ENCODE data around the gene SEPSECS. TPM values are rescaled to one million over a fixed set of nuclear protein-coding genes. Genes with fewer than 3 reads are reported as not detected.

The SEPSECS gene
- total RNA-seq, 1 donor from 2014 or later, result 8.7 TPM

DNA sequence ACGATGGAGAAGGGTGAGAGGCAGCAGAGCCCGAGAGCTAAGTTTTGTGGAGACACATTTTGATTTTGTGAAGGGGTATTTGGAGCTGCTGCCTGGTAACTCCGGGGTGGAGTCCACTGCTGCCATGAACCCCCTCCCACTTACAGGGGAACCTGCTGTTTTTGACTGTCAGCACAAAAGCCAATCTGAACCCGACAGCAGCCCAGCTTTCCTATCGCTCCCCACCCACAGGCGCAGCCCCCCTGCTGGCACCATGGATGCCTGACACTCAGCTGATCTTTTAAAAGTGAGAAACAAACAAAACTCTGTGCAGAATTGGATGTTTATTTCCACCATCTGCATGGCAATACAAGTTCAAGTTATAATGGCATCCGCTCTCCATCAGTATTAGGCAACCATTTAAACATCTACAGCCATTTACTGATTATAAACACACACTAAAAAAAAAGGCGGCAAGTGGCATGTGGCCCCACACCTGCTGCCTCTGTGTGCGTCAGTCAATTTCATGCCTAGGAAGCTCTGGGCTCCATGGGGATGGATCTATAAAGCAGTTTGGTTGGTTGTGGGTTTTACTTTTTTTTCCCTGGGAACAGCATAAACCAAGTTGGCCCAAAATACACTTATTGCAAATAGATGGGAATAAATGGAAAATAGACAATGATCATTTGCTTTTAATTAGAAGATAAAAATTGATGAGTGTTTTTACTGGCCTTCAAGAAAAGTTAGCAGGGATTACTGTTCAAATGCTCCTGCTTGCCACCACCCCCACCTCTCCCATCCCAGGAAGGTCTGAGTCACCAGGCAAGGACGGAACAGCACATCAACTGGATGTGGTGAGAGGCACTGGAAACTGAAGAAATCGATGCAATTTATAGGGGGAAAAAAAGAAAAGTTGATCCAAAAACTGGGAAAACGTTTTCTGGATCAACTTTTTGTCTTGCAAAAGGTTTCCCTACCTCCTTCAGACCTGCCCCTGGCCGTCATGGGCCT lies 46.0 kb downstream of the SEPSECS start:
- Mint-ChIP-seq H3K9me3 (no peaks in the 10 kb centered on the region), H3K27ac (no peak overlapping the region), H3K4me1 (ENCODE audit: unreplicated experiment) (no peaks in the 10 kb centered on the region), H3K4me3 (no peak overlapping the region), H3K36me3 (no peaks in the 10 kb centered on the region), H3K27me3 (peaks cover 3% of the 10 kb centered on the region)
- TF ChIP-seq, protein P1, sequence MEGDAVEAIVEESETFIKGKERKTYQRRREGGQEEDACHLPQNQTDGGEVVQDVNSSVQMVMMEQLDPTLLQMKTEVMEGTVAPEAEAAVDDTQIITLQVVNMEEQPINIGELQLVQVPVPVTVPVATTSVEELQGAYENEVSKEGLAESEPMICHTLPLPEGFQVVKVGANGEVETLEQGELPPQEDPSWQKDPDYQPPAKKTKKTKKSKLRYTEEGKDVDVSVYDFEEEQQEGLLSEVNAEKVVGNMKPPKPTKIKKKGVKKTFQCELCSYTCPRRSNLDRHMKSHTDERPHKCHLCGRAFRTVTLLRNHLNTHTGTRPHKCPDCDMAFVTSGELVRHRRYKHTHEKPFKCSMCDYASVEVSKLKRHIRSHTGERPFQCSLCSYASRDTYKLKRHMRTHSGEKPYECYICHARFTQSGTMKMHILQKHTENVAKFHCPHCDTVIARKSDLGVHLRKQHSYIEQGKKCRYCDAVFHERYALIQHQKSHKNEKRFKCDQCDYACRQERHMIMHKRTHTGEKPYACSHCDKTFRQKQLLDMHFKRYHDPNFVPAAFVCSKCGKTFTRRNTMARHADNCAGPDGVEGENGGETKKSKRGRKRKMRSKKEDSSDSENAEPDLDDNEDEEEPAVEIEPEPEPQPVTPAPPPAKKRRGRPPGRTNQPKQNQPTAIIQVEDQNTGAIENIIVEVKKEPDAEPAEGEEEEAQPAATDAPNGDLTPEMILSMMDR (conservative IDR thresholded peaks at IDR 0.05), result no peak
- DNase-seq (ENCODE audit: extremely low spot score, unreplicated experiment), result no peak

DNA sequence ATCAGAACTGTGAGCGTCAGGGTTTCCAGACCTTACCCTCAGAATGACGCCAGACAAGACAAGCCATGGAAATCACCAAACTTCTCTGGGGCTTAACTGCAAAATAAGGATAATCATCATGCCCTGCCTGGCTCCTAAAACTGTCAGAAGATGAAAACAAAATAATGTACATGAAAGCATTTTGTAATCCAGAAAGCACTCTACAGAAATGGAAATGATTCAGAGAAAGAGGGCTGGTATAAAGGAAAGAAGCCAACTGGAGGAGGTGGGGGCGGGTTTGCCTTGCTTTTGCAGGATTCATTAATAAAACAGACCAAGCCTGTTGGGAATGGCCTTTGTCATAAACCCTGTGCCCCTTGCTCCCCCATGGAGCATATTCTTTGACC lies 47.3 kb downstream of the SEPSECS start:
- DNase-seq (ENCODE audit: extremely low spot score, unreplicated experiment), result no peak
- Mint-ChIP-seq H3K4me1 (ENCODE audit: unreplicated experiment) (no peaks in the 10 kb centered on the region), H3K4me3 (no peak overlapping the region), H3K27me3 (peaks cover 3% of the 10 kb centered on the region), H3K27ac (no peak overlapping the region), H3K9me3 (no peaks in the 10 kb centered on the region), H3K36me3 (no peaks in the 10 kb centered on the region)
- TF ChIP-seq, protein P1 (conservative IDR thresholded peaks at IDR 0.05), result no peak

DNA sequence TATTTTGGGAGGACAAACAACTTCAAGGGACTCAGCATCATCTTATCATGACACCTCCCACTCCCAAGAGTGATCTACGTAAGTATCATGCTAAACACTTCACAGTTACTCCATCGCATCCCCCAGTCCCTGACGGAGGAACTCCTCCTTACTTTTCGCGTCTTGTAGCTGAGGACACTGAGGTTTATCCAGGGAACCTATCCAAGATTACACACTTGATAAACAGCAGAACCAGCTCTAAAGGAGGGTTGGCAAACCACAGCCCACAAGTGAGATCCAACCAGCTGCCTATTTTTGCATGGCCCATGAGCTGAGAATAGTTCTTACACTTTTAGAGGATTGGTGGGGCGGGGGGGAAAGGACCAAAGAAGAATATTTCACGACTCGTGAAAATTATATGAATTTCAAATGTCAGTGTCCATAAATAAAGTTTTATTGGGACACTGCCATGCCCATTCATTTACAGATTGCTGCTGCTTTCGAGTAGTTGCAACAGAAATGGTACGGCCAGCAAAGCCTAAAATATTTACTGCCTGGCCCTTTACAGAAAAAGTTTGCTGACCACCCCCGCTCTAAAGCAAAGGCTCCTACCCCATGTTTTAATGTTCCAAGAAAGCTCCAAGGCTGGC lies 47.8 kb downstream of the SEPSECS start:
- Mint-ChIP-seq H3K4me3 (no peak overlapping the region), H3K4me1 (ENCODE audit: unreplicated experiment) (no peaks in the 10 kb centered on the region)

DNA sequence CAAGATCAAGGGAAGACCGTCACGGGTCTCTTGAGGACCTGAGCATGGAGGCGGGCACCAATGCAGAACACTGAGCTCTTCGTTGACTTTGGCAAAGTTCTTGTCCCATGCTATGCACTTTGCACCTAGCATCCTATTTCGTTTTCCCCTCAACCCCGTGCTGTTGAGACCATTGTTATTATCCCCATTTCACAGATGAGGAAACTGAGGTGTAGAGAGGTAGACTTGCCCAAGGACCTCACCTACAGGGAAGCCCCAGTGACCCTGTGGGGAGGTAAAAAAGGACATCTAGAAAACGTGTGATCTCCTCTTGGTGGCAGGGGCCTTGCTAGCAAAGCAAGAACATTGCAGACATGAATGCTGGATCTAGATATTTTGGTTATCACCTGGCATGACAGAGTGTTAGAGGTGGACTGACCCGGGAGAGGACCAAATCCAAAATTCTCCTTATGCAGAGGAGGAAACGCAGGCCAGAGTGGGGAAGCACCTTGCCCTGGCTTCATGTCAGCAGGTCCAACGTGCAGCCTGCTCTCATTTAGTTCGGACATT lies 48.5 kb downstream of the SEPSECS start:
- Mint-ChIP-seq H3K27ac (no peak overlapping the region), H3K27me3 (peaks cover 3% of the 10 kb centered on the region), H3K4me3 (no peak overlapping the region), H3K9me3 (no peaks in the 10 kb centered on the region), H3K4me1 (ENCODE audit: unreplicated experiment) (no peaks in the 10 kb centered on the region), H3K36me3 (no peaks in the 10 kb centered on the region)
- TF ChIP-seq, protein P1 (conservative IDR thresholded peaks at IDR 0.05), result no peak
- no peak for DNase-seq (ENCODE audit: extremely low spot score, unreplicated experiment)

More for the DNA sequence above, 47.8 kb downstream of the SEPSECS start:
- no peak for DNase-seq (ENCODE audit: extremely low spot score, unreplicated experiment)
- TF ChIP-seq, protein P1 (conservative IDR thresholded peaks at IDR 0.05), result no peak
- Mint-ChIP-seq H3K27ac (no peak overlapping the region), H3K36me3 (no peaks in the 10 kb centered on the region), H3K27me3 (peaks cover 3% of the 10 kb centered on the region), H3K9me3 (no peaks in the 10 kb centered on the region)

DNA sequence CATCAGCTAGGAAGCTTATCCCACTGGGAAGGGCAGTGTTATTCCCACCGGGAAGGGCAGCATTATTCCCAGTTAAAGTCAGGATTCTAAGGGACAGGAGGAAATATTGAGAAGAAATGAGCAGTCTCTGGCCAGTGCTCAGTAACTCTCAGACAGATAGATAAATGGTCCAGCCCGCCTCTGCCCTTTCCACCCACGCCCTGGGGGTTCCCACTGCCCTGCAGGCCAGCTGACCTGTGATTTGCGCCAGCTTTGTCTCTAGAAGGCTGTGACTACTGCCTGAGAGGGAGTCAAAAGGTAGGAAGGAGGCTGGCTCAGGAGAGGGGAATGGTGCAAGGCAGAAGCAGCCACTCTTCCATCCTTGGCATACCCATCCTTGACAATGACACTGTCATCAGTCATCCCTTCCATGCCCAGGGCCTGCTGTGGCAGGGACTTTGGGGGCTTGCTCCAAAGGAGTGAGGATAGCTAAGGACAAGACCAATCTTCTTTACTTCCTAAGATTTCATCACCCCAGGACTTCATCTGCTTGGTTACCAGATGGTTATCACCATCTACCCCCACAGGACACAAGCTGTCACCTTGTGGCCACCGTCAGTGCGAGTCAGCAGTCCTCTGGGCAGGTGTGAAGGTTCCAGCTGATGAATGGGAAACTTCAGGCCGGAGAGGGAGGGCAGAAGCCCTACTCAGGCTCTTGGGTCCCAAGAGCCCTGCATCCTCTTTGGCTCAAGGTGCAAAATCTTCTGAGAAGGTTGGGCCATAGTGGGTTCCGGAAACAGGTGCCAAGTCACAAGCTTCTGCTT lies 49.5 kb downstream of the SEPSECS start:
- peaks cover 3% of the 10 kb centered on the region for H3K27me3 Mint-ChIP-seq
- TF ChIP-seq, protein P1 (conservative IDR thresholded peaks at IDR 0.05), result no peak
- H3K4me1 Mint-ChIP-seq (ENCODE audit: unreplicated experiment), result no peaks in the 10 kb centered on the region
- H3K4me3 Mint-ChIP-seq, result no peak overlapping the region
- no peaks in the 10 kb centered on the region for H3K36me3 Mint-ChIP-seq
- H3K9me3 Mint-ChIP-seq, result no peaks in the 10 kb centered on the region
- H3K27ac Mint-ChIP-seq, result no peak overlapping the region
- DNase-seq (ENCODE audit: extremely low spot score, unreplicated experiment), result no peak
